GM20000 (cell line): ENCODE data around the gene FGF22.

Experiments
- DNase-seq: peaks from one replicate; pipeline ENCODE4 v3.0.0; 2012; ENCODE audit warnings: low spot score
- CTCF ChIP-seq: IDR thresholded peaks from 2 replicates; pipeline ENCODE4 v1.5.1; 2012; ENCODE audit warnings: mild to moderate bottlenecking, control low read depth; ENCODE audit errors: extremely low read depth, missing control alignments

FGF22 gene

GRCh38 chr19:634975-635652 lies 4.6 kb upstream of the FGF22 start:
- DNase-seq: no peak

GRCh38 chr19:638906-639252 lies 800 bp upstream of the FGF22 start:
- no peak for TF ChIP-seq CTCF
- no peak for DNase-seq

More at GRCh38 chr19:634975-635652, 4.6 kb upstream of the FGF22 start:
- TF ChIP-seq CTCF: no peak

GRCh38 chr19:640161-640558 lies 481 bp downstream of the FGF22 start:
- no peak for TF ChIP-seq CTCF
- no peak for DNase-seq

GRCh38 chr19:640606-641189 lies 1.0 kb downstream of the FGF22 start:
- no peak for DNase-seq
- no peak for TF ChIP-seq CTCF

GRCh38 chr19:641702-642101 lies 2.0 kb downstream of the FGF22 start:
- no peak for DNase-seq
- TF ChIP-seq CTCF: no peak

- TF ChIP-seq CTCF: no peak
These were observed 3.4 kb downstream of the FGF22 start for GRCh38 chr19:642767-643727.

GRCh38 chr19:643736-644135 lies 4.1 kb downstream of the FGF22 start:
- DNase-seq: no peak
- no peak for TF ChIP-seq CTCF

More at GRCh38 chr19:642767-643727, 3.4 kb downstream of the FGF22 start:
- DNase-seq: no peak
